ENCODE measurements around the gene FAM117A.
"Not testable (repeated sequence)": the region's sequence is repeated elsewhere in the genome, so short reads cannot be mapped to it uniquely, and the experiment has no call there.

FAM117A gene

DNA sequence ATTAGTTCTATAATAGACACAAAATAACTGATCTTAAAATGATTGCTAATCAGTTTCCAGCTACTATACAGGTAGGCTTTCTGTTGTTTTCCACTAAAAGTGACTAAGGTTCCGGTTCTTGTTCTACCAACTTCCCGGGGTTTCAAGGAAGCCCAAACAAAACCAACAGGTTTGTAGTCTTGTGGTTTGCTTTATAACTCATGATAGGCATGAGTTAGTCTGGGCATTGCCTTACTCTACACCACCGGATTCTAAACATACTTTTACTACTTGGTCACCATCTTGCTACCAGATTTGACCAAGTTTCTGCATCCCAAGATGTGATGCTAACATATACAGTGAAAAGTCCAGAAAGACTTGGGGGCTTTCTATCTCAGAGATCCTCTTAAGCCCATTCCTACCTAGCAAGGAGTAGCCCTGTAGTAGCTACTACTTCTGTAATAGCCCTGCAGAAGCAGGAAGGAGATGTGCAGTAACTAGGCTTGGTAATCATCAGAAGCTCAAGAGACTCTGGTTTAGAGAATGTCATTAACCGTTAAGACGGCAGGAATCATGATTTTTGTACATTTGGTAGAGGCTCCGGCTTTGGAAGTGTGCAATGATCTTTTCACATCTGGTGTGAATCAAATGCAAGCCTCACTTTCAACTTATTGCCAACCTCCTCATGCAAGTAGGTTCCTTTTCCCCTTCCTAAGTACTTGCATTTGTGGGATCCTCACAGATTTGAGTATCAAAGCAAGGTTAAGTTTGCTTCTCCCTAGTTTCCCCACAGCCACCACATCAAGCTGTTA is 1.6 kb downstream of the FAM117A start:
- no peak for DNase-seq

DNA sequence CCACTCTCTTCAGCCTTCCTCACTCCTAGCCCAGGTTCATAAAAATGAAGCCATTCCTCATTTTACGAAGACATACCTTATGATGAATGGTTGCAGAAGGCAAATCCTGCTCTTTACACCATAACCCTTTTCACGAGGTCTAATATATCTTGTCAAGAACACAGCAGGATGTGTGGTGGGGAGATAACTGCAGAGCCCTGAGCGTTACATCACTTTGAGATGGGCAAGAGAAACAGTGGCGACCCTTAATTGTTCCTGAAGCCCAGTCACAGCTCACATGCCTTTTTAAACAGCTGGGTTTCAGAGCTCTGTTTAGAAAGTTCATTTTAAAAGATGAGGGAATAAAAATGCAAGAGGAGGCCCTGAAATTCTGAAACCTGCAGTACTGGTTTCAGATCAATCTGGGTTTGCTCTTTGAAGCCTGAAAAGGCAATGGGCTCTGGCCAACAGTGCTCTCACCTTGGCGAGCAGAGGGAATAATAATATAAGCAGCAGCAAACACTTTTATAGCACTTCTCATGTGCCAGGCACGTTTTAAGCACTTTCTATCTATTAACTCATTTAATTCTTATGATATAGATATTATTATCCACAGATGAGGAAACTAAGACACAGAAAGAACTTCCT is 2.9 kb downstream of the FAM117A start:
- DNase-seq = no peak

DNA sequence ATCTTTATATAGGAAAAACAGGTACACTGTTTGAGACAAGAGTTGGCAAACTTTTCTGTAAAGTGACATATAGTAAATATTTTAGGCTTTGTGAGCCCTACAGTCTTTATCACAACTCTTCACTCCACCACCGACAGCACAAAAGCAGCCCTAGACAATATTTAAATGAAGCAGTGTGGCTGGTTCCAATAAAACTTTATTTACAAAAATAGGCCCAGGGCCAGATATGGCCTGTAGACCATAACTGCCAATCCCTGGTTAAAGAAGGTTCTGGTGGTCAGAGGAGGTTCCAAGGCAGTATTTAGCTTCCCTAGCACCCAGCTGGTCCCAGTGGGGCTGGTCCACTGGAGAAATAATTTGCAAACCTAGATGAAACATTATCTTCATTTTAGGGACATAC is 3.6 kb downstream of the FAM117A start:
- no peak for DNase-seq

DNA sequence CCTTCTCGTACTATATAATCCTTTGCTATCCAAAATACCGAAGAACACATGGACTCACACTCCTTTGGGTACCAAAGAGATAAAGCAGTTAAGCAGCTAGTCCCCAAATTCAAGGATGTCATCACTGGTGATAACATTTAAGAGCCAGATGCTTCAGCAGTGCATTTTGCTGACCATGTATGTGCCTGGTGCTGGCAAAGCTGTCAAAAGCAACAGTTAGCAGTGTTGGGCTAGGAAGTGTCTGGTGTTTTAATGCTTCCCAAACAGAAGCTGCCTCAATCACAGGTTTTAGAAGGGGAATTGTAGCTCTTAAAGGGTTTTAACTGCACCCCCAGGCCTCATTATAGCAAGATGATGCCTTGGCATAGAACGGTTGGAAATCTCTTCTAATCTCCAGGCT is 4.7 kb downstream of the FAM117A start:
- DNase-seq = no peak

DNA sequence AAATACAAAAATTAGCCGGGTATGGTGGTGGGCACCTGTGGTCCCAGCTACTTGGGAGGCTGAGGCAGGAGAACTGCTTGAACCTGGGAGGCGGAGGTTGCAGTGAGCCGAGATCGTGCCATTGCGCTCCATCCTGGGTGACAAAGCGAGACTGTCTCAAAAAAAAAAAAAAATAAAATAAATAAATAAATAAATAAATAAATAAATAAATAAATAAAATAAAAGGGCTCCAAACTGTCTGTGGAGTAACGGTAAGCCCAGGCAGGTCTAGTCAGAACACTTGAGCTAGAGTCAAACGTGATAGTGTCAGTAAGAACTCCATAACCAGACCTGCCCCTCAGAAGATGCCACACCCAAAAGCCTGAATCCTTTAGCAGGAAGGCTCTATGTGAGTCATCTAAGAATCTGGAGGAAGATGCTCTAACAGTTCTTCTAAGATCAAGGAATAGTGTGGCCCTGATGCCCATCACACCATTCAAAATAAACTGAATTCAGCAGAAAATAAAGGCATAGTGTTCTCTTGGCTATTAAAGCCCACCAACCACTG is 5.4 kb downstream of the FAM117A start:
- not testable (repeated sequence) for DNase-seq

DNA sequence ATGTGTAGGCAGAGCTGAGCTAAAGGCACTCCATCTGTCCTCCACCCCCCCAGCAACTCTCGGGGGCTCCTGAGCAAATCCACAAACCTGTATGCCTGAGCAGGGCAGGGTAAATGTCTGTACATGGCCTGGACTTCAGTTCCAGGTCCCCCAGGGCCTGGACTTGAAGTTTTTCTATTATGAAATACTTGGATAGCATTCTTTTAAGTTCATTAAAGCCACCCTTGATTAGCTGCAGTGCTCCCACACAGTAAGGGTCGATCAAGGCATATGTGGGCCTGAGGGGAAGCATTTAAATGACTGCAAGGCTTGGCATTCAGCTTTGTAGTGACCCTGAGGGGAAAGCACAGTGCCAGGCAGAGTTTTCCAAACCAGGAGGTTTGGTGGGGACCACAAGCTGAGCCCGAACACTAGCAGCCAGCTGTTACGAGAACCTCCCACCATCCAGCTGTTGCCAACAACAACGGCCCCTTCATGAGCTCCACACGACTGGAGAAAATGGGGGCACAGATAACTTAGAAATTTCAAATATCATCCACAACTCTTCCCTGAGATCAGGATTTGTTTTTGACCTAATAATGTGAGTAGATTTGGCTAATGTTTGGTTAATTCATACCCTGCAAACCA is 6.7 kb downstream of the FAM117A start:
- DNase-seq = no peak

DNA sequence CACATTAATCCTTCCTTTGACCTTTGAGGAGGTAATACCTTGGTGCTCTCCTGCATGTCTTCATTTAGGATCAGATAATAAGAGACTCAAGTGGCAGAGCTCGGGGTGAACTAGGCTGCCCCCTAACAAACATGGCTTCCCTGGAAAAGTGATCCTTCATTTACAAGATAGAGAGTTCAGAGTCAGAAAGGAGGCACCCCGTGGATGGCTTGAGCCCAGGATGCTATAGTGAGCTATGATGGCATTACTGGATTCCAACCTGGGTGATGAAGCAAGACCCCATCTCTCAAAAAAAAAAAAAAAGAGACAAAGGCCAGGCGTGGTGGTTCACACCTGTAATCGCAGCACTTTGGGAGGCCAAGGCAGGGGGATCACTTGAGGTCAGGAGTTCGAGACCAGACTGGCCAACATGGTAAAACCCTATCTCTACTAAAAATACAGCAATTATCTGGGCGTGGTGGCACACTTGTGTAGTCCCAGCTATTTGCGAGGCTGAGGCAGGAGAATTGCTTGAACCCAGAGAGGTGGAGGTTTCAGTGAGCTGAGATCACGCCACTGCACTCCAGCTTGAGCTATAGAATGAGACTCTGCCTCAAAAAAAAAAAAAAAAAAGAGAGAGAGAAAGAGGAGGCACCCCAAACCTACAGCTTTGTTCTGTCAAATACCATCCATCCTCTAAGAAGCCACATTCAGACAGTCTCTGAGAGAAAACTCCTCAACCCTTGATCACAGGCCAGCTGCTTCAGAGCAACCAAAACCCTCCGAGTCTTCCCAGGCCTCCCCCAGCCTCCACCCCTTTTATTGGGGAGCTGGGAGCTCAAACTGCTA is 7.4 kb downstream of the FAM117A start:
- no peak for DNase-seq

DNA sequence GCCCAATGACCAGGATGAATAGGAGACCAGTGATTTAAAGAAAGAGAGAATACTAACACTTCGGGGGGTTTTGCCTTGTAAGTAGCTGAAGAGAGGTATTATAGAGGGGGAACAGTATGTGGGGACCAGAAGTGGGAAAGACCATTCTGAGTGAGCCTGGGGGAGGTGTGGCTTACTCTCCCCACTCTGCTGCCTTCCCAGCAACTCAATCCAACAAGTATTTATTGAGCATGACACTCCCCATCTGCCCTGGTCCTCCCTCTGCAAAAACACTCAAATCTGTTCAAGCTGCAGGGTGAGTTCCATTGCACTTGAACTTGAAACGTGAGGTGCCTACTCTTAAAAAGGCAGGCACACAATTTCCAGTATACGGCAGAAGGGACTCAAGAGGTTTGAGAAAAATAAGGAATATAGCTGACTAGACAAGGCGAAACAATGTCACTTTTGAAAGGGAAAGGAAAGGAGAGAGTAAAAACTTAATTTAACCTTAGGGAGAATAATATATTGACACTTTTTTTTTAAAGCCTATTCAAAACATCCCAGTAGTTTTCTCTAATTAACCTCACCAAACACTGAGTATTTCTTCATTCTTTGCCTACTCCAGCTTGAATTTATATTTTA is 8.2 kb downstream of the FAM117A start:
- DNase-seq = no peak

DNA sequence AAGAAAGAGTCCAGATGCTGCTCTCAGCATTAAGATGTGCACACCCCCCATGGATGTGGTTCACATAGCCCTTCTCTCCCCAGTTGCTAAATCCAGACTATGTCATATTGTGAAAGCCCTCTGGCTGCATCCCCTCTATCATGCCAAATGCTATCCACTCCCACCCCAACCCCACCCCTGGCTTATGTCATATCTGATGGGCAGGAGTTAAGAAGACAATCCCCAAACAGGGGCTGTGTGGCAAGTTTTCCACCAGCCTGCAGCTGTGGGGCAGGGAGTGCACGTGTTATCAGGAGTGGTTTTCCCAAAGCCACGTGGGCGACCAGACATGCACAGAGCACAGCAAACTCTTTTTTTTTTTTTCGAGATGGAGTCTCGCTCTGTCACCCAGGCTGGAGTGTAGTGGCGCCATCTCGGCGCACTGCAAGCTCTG is 10.0 kb downstream of the FAM117A start:
- DNase-seq = no peak

DNA sequence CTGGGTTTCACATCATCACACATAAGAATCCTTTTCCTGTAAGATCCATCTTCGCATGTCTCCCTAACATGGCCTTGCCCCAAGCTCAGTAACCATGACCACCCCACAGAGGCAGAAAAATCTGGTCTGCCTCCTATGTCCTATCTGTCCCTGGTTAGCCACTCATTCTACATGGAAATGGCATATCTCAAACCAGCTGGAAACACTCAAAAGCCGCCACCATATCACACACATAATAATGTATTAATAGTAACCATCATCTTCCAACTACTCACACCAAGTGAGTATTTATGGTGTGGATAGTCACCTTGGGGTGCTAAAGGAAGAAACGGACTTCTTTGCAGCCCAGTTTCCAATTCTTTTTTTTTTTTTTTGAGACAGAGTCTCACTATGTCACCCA is 11.4 kb downstream of the FAM117A start:
- DNase-seq = no peak

DNA sequence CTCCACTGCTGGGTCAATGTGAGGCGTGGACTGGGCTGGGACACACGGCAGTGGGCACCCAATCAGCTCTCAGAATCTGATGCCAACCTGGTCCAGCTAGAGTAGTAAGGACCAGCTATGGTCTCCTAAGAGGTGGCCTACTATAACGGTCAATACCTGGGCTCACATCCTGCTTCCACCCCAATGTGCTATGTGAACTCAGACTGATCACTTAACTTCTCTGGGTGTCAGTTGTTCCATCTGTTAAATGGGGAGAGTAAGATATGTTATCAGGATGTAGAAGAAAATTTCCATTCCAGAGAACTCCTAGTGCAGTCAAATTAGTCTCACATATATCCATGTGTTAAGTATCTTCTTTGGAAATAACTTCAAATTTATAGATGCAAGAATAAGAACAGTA is 14.2 kb downstream of the FAM117A start:
- no peak for DNase-seq

DNA sequence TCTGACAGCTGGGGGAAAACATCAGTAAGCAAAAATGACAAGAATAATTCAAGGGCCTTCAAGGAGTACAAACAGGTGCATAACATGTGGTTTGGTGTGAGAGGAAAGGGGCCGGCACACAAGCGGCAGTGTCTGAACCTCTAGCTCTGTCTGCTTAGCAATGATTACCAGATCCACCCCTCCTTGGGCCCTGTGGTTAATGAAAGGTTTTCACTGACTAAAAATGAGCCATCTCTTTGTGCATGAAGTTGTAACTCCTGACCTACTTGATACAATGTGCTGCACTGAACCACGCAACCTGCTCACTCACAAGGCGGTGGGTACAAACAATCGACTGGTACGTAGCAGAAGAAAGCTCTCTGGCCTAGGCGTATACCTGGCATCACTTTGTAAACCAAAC is 15.1 kb downstream of the FAM117A start:
- no peak for DNase-seq

DNA sequence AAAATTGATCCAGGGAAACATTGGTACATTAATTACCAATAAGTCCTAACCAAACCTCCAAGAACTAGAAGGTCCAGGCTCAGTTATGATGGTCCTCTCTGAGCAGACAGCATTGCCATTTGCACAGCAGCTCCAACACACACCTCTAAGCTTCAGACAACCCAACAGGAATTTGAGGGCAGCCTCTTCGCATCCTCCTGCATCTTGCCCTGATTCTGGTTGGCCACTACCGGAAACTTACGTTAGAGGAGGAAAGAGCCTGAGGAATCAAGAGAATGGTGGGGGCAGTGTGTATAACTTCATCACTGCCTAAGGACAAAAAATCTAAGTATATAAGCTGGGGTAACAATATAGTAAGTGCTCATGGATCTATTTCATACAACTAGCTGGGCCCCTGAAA is 15.7 kb downstream of the FAM117A start:
- no peak for DNase-seq

DNA sequence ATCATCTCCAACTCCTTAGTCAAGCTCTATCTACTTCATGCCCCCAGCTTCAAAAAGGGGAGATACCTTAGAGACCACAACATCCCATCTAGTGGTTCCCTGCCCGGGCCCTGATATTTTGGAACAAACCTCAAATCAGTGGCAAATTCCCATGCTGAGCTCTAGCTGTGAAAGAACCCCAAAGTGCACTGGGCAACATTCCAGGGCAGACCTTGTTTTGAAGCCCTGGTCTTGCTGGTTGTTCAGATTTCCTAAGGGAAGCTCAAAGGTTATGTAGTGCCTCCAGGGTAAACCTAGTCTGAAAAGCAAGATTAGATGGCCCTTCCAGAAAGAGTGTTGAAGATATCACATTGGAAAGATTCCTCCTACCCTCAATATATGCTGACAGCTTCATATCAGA is 16.3 kb downstream of the FAM117A start:
- DNase-seq = no peak

DNA sequence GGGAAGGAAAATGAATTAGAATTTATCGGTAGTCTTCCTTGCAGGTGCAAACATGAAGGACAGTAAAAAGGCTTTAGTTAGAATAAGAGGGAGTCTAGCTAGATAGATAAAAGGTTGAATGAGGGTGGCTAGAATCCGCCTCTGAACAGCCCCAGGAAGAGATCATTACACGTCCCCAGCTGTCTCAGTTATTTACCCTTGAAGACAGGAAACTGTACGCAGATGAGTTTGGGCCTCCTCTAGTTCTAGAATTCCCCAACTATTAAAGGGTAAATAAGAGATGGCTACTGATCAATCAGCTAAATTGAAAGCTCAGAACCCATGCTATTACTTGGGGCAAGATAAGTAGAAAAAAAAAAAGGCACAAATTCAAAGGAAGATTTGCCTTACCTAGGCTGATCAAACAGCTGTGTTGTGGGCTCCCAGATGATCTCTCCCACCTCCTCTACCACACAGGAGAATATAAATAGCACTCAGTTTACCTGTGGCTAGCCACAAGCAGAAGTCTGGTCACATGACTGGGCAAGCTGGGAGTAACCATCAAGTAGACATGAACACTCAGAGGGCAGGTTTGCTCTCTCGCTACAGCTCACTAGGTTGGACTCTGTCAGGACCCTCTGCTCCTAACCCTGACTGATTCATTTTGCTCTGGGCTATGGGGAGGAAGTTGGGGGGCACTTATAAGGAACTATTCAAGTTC is 17.0 kb downstream of the FAM117A start:
- DNase-seq = no peak

DNA sequence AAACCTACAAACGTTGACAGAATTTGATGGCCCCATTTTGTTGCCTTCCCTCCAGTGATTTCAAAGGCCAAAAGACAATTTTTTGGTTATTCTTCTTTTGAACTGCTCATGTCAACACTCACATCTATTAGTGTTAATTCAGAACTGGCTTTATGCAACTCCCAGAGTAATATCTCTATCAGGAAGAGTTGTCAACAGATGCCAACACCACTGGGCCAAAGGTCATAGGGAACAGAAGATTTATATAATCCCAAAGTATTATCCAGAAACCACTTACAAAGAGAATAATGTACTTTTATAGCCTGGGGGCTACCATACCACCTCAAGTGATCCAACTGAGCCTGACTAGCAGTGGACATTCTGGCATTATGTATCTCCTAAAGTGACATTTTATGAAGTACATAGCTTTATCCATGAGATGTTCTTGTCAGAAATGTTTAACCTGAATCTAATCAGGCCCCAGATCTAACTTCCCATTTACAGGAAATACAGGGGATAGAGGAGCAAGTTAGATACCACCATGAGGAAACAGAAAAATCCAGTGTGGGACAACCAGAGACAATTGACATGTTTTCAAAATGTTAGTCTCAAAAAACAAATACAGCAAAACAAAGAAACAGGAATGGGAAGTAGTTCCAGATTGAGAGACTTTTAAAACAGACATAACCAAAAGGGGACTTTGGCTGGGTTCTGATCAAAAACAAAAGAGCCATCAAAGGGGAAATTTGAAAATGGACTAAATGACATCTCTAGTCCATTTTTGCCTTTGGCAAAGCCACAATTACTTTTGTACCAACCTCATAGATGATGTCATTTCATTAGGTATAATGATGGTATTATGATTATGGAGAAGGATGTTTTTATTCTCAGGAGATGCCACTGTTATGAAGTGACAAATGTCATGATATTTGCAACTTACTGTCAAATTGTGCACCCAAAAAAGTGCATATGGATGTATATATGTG is 18.5 kb downstream of the FAM117A start:
- DNase-seq = no peak

DNA sequence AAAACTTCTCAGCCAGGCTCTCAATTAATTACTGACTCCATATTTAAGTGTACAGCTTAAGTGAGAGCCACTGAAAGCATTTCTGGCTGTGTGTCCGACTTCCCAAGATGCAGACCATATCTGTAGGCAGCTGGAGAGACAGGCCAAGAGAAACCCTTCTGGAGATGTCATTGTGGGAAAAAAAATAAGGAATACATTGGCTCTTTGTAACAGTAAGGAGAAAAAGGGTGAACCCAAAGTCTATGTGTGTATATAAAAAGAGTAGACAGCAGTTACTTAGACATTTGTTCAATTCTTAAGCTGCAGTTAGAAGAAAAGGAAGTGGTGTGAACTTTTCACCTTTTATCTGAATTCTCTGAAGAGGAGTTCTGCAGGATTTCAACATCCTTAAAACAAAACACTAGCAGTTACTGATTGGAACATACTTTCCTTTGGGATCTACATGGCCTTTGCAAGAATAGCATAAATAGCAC is 21.7 kb downstream of the FAM117A start:
- no peak for DNase-seq

DNA sequence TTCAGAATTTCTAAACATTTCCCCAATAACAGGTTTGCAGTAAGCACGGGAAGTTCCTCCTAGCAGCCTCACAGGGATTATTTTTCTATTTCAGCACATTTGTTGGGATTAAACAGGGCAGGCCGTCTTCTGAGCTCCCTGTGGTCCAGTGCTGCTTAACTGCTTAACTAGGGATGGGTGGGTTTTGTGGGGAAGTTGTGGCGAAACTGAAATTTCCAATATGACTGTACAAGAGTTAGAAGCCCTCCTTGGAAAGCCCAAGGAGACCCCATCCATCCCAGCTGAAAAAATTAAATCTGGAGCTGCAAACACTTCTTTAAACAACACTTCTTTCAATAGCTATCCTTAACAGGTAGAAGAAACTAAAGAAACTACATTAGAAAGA is 22.2 kb downstream of the FAM117A start:
- no peak for DNase-seq

DNA sequence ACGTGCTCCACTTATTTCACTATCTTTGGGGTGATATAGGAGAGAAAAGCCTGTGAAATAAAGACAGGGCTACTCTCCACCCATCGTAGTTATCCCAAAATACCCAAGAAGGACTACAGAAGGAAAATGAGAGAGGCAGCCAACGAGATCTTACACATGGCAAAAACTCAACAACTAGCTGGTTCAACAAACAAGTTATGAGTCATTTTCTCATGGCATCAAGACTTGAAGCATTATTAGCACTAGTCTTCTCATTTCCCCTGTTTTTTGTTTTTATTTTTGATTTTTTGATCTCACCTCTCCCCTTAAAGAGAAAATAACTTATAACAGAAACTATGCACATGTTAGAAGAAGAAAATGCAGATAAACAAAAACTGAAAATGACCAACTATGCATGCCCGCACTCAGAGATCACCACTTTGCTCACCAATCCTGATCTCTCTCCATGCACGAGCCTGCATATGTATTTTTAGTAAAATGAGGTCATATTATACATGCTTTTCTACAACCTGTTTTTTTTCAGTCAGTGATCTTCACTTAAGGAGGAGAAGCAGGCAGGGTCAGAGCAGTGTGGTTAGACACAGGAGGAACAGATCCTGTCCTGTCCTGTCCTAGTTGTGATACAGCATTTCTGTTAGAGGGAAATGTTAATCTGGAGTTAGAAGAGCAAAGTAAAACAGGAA is 22.8 kb downstream of the FAM117A start:
- no peak for DNase-seq
